Measurements from ENCODE around the gene LTB4R.

DNA sequence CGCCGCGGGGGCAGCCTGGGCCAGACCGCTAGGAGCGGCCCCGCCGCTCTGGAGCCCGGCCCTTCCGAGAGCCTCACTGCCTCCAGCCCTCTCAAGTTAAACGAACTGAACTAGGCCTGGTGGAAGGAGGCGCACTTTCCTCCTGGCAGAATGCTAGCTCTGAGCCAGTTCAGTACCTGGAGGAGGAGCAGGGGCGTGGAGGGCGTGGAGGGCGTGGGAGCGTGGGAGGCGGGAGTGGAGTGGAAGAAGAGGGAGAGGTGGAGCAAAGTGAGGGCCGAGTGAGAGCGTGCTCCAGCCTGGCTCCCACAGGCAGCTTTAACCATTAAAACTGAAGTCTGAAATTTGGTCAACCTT is 5.3 kb downstream of the LTB4R start:
- TF ChIP-seq JUN (IDR thresholded peaks at IDR 0.05) (0 out of 5 replicates have a peak, but pooled peaks of 1 of the 2 experiments have one; percentile 22), RNF2 (IDR thresholded peaks at IDR 0.05; ENCODE audit: borderline replicate concordance, low read depth) (no peak), POLR2A (IDR thresholded peaks at IDR 0.05; ENCODE audit: low read length) (no peak), MAZ (IDR thresholded peaks at IDR 0.05; ENCODE audit: borderline replicate concordance, low read depth, low read length) (no peak), RAD21 (conservative IDR thresholded peaks at IDR 0.05 in 1 of 2, IDR thresholded peaks at IDR 0.05 in 1 of 2) (no peak), CHD2 (IDR thresholded peaks at IDR 0.05; ENCODE audit: low read length, partially characterized antibody) (no peak), SREBF2 (IDR thresholded peaks at IDR 0.05) (no peak), ZC3H11A (IDR thresholded peaks at IDR 0.05) (no peak)
- TF ChIP-seq, protein P1, sequence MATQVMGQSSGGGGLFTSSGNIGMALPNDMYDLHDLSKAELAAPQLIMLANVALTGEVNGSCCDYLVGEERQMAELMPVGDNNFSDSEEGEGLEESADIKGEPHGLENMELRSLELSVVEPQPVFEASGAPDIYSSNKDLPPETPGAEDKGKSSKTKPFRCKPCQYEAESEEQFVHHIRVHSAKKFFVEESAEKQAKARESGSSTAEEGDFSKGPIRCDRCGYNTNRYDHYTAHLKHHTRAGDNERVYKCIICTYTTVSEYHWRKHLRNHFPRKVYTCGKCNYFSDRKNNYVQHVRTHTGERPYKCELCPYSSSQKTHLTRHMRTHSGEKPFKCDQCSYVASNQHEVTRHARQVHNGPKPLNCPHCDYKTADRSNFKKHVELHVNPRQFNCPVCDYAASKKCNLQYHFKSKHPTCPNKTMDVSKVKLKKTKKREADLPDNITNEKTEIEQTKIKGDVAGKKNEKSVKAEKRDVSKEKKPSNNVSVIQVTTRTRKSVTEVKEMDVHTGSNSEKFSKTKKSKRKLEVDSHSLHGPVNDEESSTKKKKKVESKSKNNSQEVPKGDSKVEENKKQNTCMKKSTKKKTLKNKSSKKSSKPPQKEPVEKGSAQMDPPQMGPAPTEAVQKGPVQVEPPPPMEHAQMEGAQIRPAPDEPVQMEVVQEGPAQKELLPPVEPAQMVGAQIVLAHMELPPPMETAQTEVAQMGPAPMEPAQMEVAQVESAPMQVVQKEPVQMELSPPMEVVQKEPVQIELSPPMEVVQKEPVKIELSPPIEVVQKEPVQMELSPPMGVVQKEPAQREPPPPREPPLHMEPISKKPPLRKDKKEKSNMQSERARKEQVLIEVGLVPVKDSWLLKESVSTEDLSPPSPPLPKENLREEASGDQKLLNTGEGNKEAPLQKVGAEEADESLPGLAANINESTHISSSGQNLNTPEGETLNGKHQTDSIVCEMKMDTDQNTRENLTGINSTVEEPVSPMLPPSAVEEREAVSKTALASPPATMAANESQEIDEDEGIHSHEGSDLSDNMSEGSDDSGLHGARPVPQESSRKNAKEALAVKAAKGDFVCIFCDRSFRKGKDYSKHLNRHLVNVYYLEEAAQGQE (IDR thresholded peaks at IDR 0.05): no peak
- TF ChIP-seq, protein P2, sequence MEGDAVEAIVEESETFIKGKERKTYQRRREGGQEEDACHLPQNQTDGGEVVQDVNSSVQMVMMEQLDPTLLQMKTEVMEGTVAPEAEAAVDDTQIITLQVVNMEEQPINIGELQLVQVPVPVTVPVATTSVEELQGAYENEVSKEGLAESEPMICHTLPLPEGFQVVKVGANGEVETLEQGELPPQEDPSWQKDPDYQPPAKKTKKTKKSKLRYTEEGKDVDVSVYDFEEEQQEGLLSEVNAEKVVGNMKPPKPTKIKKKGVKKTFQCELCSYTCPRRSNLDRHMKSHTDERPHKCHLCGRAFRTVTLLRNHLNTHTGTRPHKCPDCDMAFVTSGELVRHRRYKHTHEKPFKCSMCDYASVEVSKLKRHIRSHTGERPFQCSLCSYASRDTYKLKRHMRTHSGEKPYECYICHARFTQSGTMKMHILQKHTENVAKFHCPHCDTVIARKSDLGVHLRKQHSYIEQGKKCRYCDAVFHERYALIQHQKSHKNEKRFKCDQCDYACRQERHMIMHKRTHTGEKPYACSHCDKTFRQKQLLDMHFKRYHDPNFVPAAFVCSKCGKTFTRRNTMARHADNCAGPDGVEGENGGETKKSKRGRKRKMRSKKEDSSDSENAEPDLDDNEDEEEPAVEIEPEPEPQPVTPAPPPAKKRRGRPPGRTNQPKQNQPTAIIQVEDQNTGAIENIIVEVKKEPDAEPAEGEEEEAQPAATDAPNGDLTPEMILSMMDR (IDR thresholded peaks at IDR 0.05): no peak
